BJ (cell line): Measurements from ENCODE around the gene HOXA9. TPM values are rescaled to one million over a fixed set of nuclear protein-coding genes. Genes with fewer than 3 reads are reported as not detected.

Experiments
- CTCF ChIA-PET: fragments of 350-600 bp; formaldehyde crosslinking; extraction: SDS; loops from one replicate; lab custom pipeline; 2021; ENCODE audit warnings: antibody characterized with exemption, inconsistent platforms; lab: Yijun Ruan, JAX
- POLR2A ChIA-PET: fragments of 300-600 bp; sonication (Branson Sonifier 250); formaldehyde crosslinking; extraction: SDS; loops from one replicate; lab custom pipeline; 2021; ENCODE audit warnings: antibody characterized with exemption; lab: Charles Lee
- DNase-seq: peaks from one replicate; pipeline ENCODE4 v3.0.0-alpha.2; 2011; ENCODE audit warnings: low read depth
- H3K27me3 ChIP-seq: 2 replicates; pipeline ENCODE4 v1.6.0; 2011; ENCODE audit warnings: low read length; ENCODE audit not compliant: control insufficient read depth, insufficient read depth
- H3K36me3 ChIP-seq: 2 replicates; pipeline ENCODE4 v1.5.1; 2011; ENCODE audit warnings: low read length; ENCODE audit not compliant: control insufficient read depth, insufficient read depth
- H3K4me3 ChIP-seq: 2 replicates; pipeline ENCODE4 v1.5.1; 2011; ENCODE audit warnings: low read depth, mild to moderate bottlenecking, control low read depth, low read length
- CTCF ChIP-seq: IDR thresholded peaks from 2 replicates; pipeline ENCODE4 v1.5.1; 2011; ENCODE audit warnings: low read depth, mild to moderate bottlenecking, control low read depth, inconsistent platforms, low read length, moderate library complexity; ENCODE audit not compliant: insufficient read depth
- polyA plus RNA-seq: library from polyadenylated mRNA; depleted of rRNA; stranded (reverse); fragments of >200 nt; gene quantifications from 2 replicates; pipeline ENCODE4 v1.2.3, GENCODE V29; 2011

Gene HOXA9
- polyA plus RNA-seq, 1 experiment = 15.0 TPM

DNA sequence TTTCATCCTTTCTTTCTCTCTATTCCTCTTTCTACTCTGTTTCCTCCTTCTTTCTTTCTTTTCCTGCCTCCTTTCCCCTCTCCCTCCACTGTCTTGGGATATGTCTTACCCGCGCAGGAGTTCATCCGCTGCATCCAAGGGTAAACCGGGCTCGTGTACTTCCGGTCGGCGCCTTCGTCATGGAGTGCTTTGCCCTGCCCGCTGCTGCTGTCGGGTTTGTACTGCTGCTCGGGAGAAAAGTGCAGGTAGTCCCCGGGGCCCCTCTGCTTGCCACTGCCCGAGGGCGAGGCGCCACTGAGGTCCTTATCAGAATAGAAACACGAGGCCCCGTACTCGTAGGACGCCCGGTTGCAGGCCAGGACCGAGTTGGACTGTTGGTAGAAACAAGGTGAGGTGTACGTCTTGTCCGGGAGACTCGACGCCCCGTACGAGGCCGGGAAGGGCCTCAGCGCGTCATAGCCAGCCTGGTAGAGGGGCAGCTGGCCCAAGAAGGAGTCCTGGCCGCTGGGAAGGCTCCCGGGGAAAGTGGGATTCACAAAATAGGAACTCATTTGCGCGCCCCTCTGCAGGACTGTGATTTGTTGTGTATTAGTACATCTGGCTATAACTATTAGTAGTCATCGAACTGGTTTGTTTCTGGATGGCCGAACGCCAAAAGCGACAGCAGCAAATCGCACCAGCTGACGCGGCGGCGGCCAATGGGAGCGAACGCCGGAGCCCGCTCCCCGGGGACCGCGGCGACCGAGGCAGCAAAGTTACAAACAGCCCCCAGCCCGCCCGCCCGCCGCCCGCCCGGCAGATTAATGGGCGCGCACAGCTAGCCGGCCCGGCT, 17.9 kb downstream of the HOXA9 start, which contains the start of gene HOXA6:
Gene HOXA6, minus strand, starts transcription at position 576 of the 832 bp plus-strand sequence. Its CDS starts 25 bp downstream, at position 551.
- Histone ChIP-seq H3K27me3 (no peaks in the 10 kb centered on the region), H3K4me3 (no peak within 1 kb of the TSS; the same call in 1 of the 2 replicates), H3K36me3 (peaks cover 1% of the 10 kb centered on the region; the same call in 1 of the 2 replicates)
- DNase-seq = no peak
- ChIA-PET POLR2A (no interaction called here), CTCF (interaction anchor here (0.9 to 6.9 kb wide), 5 partner anchors 12 to 751 kb away, joined by 3 to 74 read pairs (median 5); no protein-coding TSS in a partner anchor)
- TF ChIP-seq CTCF = no peak

GRCh38 chr7:27146491-27147198, 18.7 kb downstream of the HOXA9 start:
- H3K27me3 ChIP-seq = no peaks in the 10 kb centered on the region
- ChIA-PET CTCF (interaction anchor here (0.8 to 3.2 kb wide), 4 partner anchors 14 to 751 kb away, joined by 3 to 10 read pairs (median 3); no protein-coding TSS in a partner anchor), POLR2A (no interaction called here)
- DNase-seq = no peak
- H3K4me3 ChIP-seq = no peak overlapping the region
- H3K36me3 ChIP-seq = peaks cover 1% of the 10 kb centered on the region; the same call in 1 of the 2 replicates
- TF ChIP-seq CTCF = no peak

DNA sequence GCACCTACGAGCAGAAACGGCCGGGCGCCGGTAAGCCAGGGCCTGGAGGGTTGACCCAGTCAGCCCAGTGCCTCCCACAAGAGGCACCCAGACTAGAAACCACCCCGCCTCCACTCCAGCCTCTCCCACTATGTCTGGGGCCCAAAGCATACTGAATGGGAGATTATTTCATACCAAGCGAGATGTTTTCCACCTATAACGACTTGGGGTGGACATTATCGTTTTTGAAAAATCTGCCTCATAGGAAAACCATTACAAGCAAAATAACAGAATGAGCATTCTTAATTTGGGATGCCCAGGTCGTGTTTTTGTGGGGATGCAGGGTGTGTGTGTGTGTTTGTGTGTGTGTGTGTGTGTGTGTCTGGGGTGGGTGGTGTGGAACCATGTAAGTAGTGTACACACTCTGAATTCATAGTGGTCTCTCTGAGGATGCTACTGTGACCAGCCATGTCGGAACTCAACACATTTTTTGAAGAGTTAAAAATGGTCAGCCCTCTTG, 19.4 kb downstream of the HOXA9 start:
- CTCF ChIA-PET = interaction anchor here (0.8 to 3.4 kb wide), 6 partner anchors 15 to 750 kb away, joined by 3 to 43 read pairs (median 6); no protein-coding TSS in a partner anchor
- Histone ChIP-seq H3K27me3 (no peaks in the 10 kb centered on the region), H3K36me3 (peaks cover 1% of the 10 kb centered on the region; the same call in 1 of the 2 replicates), H3K4me3 (no peak overlapping the region)
- POLR2A ChIA-PET = no interaction called here
- no peak for DNase-seq
- TF ChIP-seq CTCF = no peak

- no peaks in the 10 kb centered on the region for H3K27me3 ChIP-seq
- DNase-seq = no peak
- H3K36me3 ChIP-seq = peaks cover 1% of the 10 kb centered on the region; the same call in 1 of the 2 replicates
- POLR2A ChIA-PET = no interaction called here
- CTCF ChIA-PET = interaction anchor here (0.5 to 5.9 kb wide), 10 partner anchors 11 to 1279 kb away, joined by 3 to 59 read pairs (median 4); partner anchors contain the start of gene HOXA7
- TF ChIP-seq CTCF = no peak
- no peak overlapping the region for H3K4me3 ChIP-seq
Observed at GRCh38 chr7:27145165-27145913, 20.0 kb downstream of the HOXA9 start.
